Neuronal stem cell (in vitro differentiated cells): Measurements from ENCODE around the gene GPX1.

Experiments
- DNase-seq: peaks from one replicate; pipeline ENCODE4 v3.0.0-alpha.2; 2013; ENCODE audit warnings: low spot score
- H2AFZ ChIP-seq: one replicate; pipeline ENCODE4 v1.6.1; 2013; ENCODE audit warnings: mild to moderate bottlenecking, low read length, inconsistent platforms
- H2AK5ac ChIP-seq: 2 replicates; pipeline ENCODE4 v1.6.1; 2013; ENCODE audit warnings: low read depth, mild to moderate bottlenecking, inconsistent platforms, low read length, moderate library complexity, mixed read lengths
- H2BK120ac ChIP-seq: 2 replicates; pipeline ENCODE4 v1.6.1; 2013; ENCODE audit warnings: low read depth, mild to moderate bottlenecking, inconsistent platforms, low read length, moderate library complexity, mixed read lengths
- H2BK12ac ChIP-seq: one replicate; pipeline ENCODE4 v1.6.1; 2013; ENCODE audit warnings: low read length, inconsistent platforms
- H2BK15ac ChIP-seq: 2 replicates; pipeline ENCODE4 v1.6.1; 2013; ENCODE audit warnings: mild to moderate bottlenecking, low read length, inconsistent platforms, mixed read lengths
- H2BK5ac ChIP-seq: one replicate; pipeline ENCODE4 v1.6.1; 2013; ENCODE audit warnings: inconsistent platforms, mild to moderate bottlenecking, low read length, moderate library complexity
- H3K14ac ChIP-seq: one replicate; pipeline ENCODE4 v1.6.1; 2013; ENCODE audit warnings: low read length, inconsistent platforms
- H3K18ac ChIP-seq: 2 replicates; pipeline ENCODE4 v1.6.1; 2013; ENCODE audit warnings: low read length, inconsistent platforms
- H3K23ac ChIP-seq: 2 replicates; pipeline ENCODE4 v1.6.1; 2013; ENCODE audit warnings: low read depth, mild to moderate bottlenecking, mixed read lengths, low read length, inconsistent platforms; ENCODE audit not compliant: poor library complexity
- H3K27ac ChIP-seq: replicated peaks from 3 replicates; pipeline ENCODE4 v1.5.1; 2013; ENCODE audit warnings: low read length, inconsistent platforms
- H3K27me3 ChIP-seq, 3 experiments: 2 replicates each; pipeline ENCODE4 v1.6.1; 2013; ENCODE audit warnings: low read length in 3 of 3, mild to moderate bottlenecking in 2 of 3, inconsistent platforms in 1 of 3, low read depth in 1 of 3, mixed read lengths in 1 of 3, moderate library complexity in 1 of 3; ENCODE audit not compliant: control insufficient read depth in 3 of 3, insufficient read depth in 3 of 3
- H3K36me3 ChIP-seq, 2 donors: replicated peaks in 1 of 2; 2 replicates each; pipeline ENCODE4 v1.6.1; 2013; ENCODE audit warnings: low read length in 2 of 2; ENCODE audit not compliant: control insufficient read depth in 2 of 2, insufficient read depth in 2 of 2
- H3K4ac ChIP-seq: 2 replicates; pipeline ENCODE4 v1.6.1; 2013; ENCODE audit warnings: inconsistent platforms, mild to moderate bottlenecking, low read length, moderate library complexity
- H3K4me1 ChIP-seq, 2 donors: 1 replicate in 1 of 2; 2 replicates in 1 of 2; pipeline ENCODE4 v1.6.1; 2013; ENCODE audit warnings: low read length in 2 of 2, low read depth in 1 of 2; ENCODE audit not compliant: control insufficient read depth in 2 of 2, insufficient read depth in 1 of 2
- H3K4me2 ChIP-seq: one replicate; pipeline ENCODE4 v1.6.1; 2013; ENCODE audit warnings: mild to moderate bottlenecking, low read length, inconsistent platforms; ENCODE audit not compliant: insufficient read depth, poor library complexity, severe bottlenecking
- H3K4me3 ChIP-seq, 2 donors: 2 replicates each; pipeline ENCODE4 v1.5.1; 2013; ENCODE audit warnings: low read length in 2 of 2, mild to moderate bottlenecking in 2 of 2, inconsistent platforms in 1 of 2, moderate library complexity in 1 of 2
- H3K79me1 ChIP-seq: one replicate; pipeline ENCODE4 v1.6.1; 2013; ENCODE audit warnings: low read depth, mild to moderate bottlenecking, inconsistent platforms, low read length, moderate library complexity
- H3K9ac ChIP-seq: one replicate; pipeline ENCODE4 v1.6.1; 2013; ENCODE audit warnings: mild to moderate bottlenecking, low read depth, low read length, inconsistent platforms; ENCODE audit not compliant: poor library complexity
- H3K9me3 ChIP-seq, 2 donors: replicated peaks in 1 of 2; 2 replicates each; pipeline versions ENCODE3 to v1.6.1; 2013; ENCODE audit warnings: low read length in 2 of 2, mild to moderate bottlenecking in 2 of 2, inconsistent platforms in 1 of 2, low read depth in 1 of 2, mixed read lengths in 1 of 2, moderate library complexity in 1 of 2; ENCODE audit not compliant: control insufficient read depth in 2 of 2, insufficient read depth in 1 of 2
- H4K8ac ChIP-seq: one replicate; pipeline ENCODE4 v1.6.1; 2013; ENCODE audit warnings: low read depth, mild to moderate bottlenecking, inconsistent platforms, low read length, moderate library complexity
- H4K91ac ChIP-seq: one replicate; pipeline ENCODE4 v1.6.1; 2013; ENCODE audit warnings: low read length, low read depth, mild to moderate bottlenecking, inconsistent platforms; ENCODE audit not compliant: poor library complexity
- WGBS, 2 donors: extraction: QIAGEN DNeasy Blood & Tissue Kit; methylation state at CpG; one replicate each; pipeline ENCODE4 v1.1.7; 2013; ENCODE audit warnings: missing lambda C conversion rate in 2 of 2, mixed read lengths in 1 of 2; ENCODE audit not compliant: insufficient read length in 2 of 2, insufficient replicate concordance in 1 of 2; ENCODE audit errors: extremely low coverage in 2 of 2; 5-methylcytosine and 5-hydroxymethylcytosine counted together

GPX1 gene

GRCh38 chr3:49346797-49347251, 11.3 kb downstream of the GPX1 start:
- Histone ChIP-seq H3K79me1 (peaks cover 1% of the 10 kb centered on the region), H3K27ac (no peak overlapping the region)

GRCh38 chr3:49343163-49343562, 15.0 kb downstream of the GPX1 start:
- Histone ChIP-seq H3K27me3 (no peaks in the 10 kb centered on the region), H3K14ac (no peak overlapping the region), H2BK15ac (no peak overlapping the region), H3K79me1 (no peaks in the 10 kb centered on the region), H4K91ac (no peak overlapping the region), H4K8ac (no peak overlapping the region), H3K4me1 (peaks cover 2 to 5% of the 10 kb centered on the region in 2 donors), H2BK12ac (no peak overlapping the region), H3K4ac (no peak overlapping the region), H3K4me2 (no peak overlapping the region), H2AFZ (no peak overlapping the region), H2BK120ac (no peak overlapping the region), H3K27ac (no peak overlapping the region), H2AK5ac (no peak overlapping the region), H3K18ac (no peak overlapping the region), H3K4me3 (no peak overlapping the region), H3K9me3 (no peaks in the 10 kb centered on the region), H2BK5ac (no peak overlapping the region), H3K36me3 (no peaks in the 10 kb centered on the region), H3K9ac (no peak overlapping the region), H3K23ac (no peak overlapping the region)
- no CpG with 5 or more reads among the region's 3 CpGs for WGBS, 2 donors
- DNase-seq, result no peak

More at GRCh38 chr3:49346797-49347251, 11.3 kb downstream of the GPX1 start:
- Histone ChIP-seq H4K8ac (no peak overlapping the region), H3K4me1 (peaks cover 3 to 4% of the 10 kb centered on the region in 2 donors), H4K91ac (no peak overlapping the region), H3K14ac (no peak overlapping the region), H3K23ac (no peak overlapping the region), H3K36me3 (no peaks in the 10 kb centered on the region), H2AFZ (no peak overlapping the region), H3K18ac (no peak overlapping the region), H2BK5ac (no peak overlapping the region), H2BK15ac (no peak overlapping the region), H2BK120ac (no peak overlapping the region), H3K4me2 (no peak overlapping the region), H3K9ac (no peak overlapping the region), H3K4me3 (no peak overlapping the region), H3K27me3 (no peaks in the 10 kb centered on the region), H2BK12ac (no peak overlapping the region), H3K9me3 (no peaks in the 10 kb centered on the region), H2AK5ac (no peak overlapping the region), H3K4ac (no peak overlapping the region)
- WGBS, 2 donors, result no CpG with 5 or more reads among the region's 6 CpGs
- no peak for DNase-seq

- Histone ChIP-seq H2BK5ac (no peak overlapping the region), H3K4ac (no peak overlapping the region), H2BK120ac (no peak overlapping the region), H3K18ac (no peak overlapping the region), H3K4me2 (no peak overlapping the region), H3K9me3 (no peaks in the 10 kb centered on the region), H2BK15ac (no peak overlapping the region), H4K91ac (no peak overlapping the region), H2BK12ac (no peak overlapping the region), H3K36me3 (peaks cover 0 to 5% of the 10 kb centered on the region in 2 donors), H3K27me3 (no peaks in the 10 kb centered on the region), H3K4me1 (peaks cover 2 to 5% of the 10 kb centered on the region in 2 donors), H3K9ac (no peak overlapping the region), H3K4me3 (no peak overlapping the region), H2AFZ (no peak overlapping the region), H3K79me1 (no peaks in the 10 kb centered on the region), H2AK5ac (peak overlapping the region; percentile 61), H3K14ac (no peak overlapping the region), H3K23ac (no peak overlapping the region), H4K8ac (no peak overlapping the region), H3K27ac (no peak overlapping the region)
- no peak for DNase-seq
- no CpG with 5 or more reads among the region's 6 CpGs for WGBS, 2 donors
Observed at GRCh38 chr3:49341996-49342395, 16.2 kb downstream of the GPX1 start.

GRCh38 chr3:49339941-49340800, 18.0 kb downstream of the GPX1 start, which contains the start of gene USP4:
USP4 (minus strand) TSS chr3:49340053; CDS start chr3:49340024, 29 bp downstream.
- Histone ChIP-seq H2BK12ac (no peak within 1 kb of the TSS), H3K14ac (no peak within 1 kb of the TSS), H3K79me1 (no peaks in the 10 kb centered on the region), H3K36me3 (peaks cover 2 to 15% of the 10 kb centered on the region in 2 donors), H3K4me3 (peak within 1 kb of the TSS; percentile 62 to 87), H2AFZ (peak within 1 kb of the TSS; percentile 91), H4K91ac (no peak within 1 kb of the TSS), H3K4ac (no peak within 1 kb of the TSS), H3K18ac (peak within 1 kb of the TSS; percentile 84), H3K4me2 (peak within 1 kb of the TSS; percentile 58), H2BK5ac (peak within 1 kb of the TSS; percentile 93), H2AK5ac (peak within 1 kb of the TSS; percentile 64), H3K9me3 (no peaks in the 10 kb centered on the region), H3K23ac (peak within 1 kb of the TSS; percentile 45), H3K27ac (peak within 1 kb of the TSS; percentile 95), H4K8ac (peak within 1 kb of the TSS; percentile 66), H3K9ac (peak within 1 kb of the TSS; percentile 85), H2BK120ac (peak within 1 kb of the TSS; percentile 34), H3K27me3 (no peaks in the 10 kb centered on the region), H3K4me1 (peaks cover 2 to 5% of the 10 kb centered on the region in 2 donors), H2BK15ac (peak within 1 kb of the TSS; percentile 54)
- WGBS, 2 donors, result no CpG with 5 or more reads among the region's 70 CpGs
- peak; percentile 77 for DNase-seq
